IPS-NIHi7 (cell line): Measurements from ENCODE around the gene LIN28B.
"Not testable (repeated sequence)": the region's sequence is repeated elsewhere in the genome, so short reads cannot be mapped to it uniquely, and the experiment has no call there.

Experiments
- DNase-seq: peaks from one replicate; pipeline ENCODE4 v3.0.0; 2012; ENCODE audit warnings: mixed read lengths; ENCODE audit errors: extremely low spot score

The LIN28B gene

GRCh38 chr6:105013459-105013858, 56.6 kb downstream of the LIN28B start:
- DNase-seq: not testable (repeated sequence)

GRCh38 chr6:105014448-105014847, 57.5 kb downstream of the LIN28B start:
- no peak for DNase-seq

- no peak for DNase-seq
Measured at GRCh38 chr6:105014954-105015353, 58.0 kb downstream of the LIN28B start.

GRCh38 chr6:105015482-105015881, 58.6 kb downstream of the LIN28B start:
- no peak for DNase-seq

GRCh38 chr6:105019285-105019684, 62.4 kb downstream of the LIN28B start:
- no peak for DNase-seq

- DNase-seq: no peak
Measured at GRCh38 chr6:105021399-105021798, 64.5 kb downstream of the LIN28B start.

- no peak for DNase-seq
Measured at GRCh38 chr6:105022416-105022815, 65.5 kb downstream of the LIN28B start.

GRCh38 chr6:105024803-105025202, 67.9 kb downstream of the LIN28B start:
- DNase-seq: no peak

GRCh38 chr6:105028898-105029297, 72.0 kb downstream of the LIN28B start:
- no peak for DNase-seq

- no peak for DNase-seq
Measured at GRCh38 chr6:105029581-105029980, 72.7 kb downstream of the LIN28B start.

- no peak for DNase-seq
Measured at GRCh38 chr6:105034470-105034869, 77.6 kb downstream of the LIN28B start.

GRCh38 chr6:105035299-105035698, 78.4 kb downstream of the LIN28B start:
- no peak for DNase-seq

- no peak for DNase-seq
Measured at GRCh38 chr6:105036351-105036750, 79.4 kb downstream of the LIN28B start.

GRCh38 chr6:105038259-105038658, 81.4 kb downstream of the LIN28B start:
- DNase-seq: peak; percentile 28

GRCh38 chr6:105041880-105042279, 85.0 kb downstream of the LIN28B start:
- no peak for DNase-seq

- DNase-seq: no peak
Measured at GRCh38 chr6:105042648-105043047, 85.7 kb downstream of the LIN28B start.

GRCh38 chr6:105043979-105044378, 87.1 kb downstream of the LIN28B start:
- no peak for DNase-seq

GRCh38 chr6:105045526-105045925, 88.6 kb downstream of the LIN28B start:
- DNase-seq: no peak

GRCh38 chr6:105051941-105052471, 95.1 kb downstream of the LIN28B start:
- no peak for DNase-seq

- DNase-seq: no peak
Measured at GRCh38 chr6:105056646-105057045, 99.7 kb downstream of the LIN28B start.

- no peak for DNase-seq
Measured at GRCh38 chr6:105057160-105057559, 100.3 kb downstream of the LIN28B start.

- no peak for DNase-seq
Measured at GRCh38 chr6:105058316-105058715, 101.4 kb downstream of the LIN28B start.

GRCh38 chr6:105058846-105059245, 101.9 kb downstream of the LIN28B start:
- no peak for DNase-seq

GRCh38 chr6:105066233-105066632, 109.3 kb downstream of the LIN28B start:
- no peak for DNase-seq
